ENCODE measurements around the gene DIP2C.

DIP2C gene

GRCh38 chr10:340646-341045 is 348.8 kb downstream of the DIP2C start:
- no peaks in the 10 kb centered on the region for H3K27me3 ChIP-seq (ENCODE audit: insufficient read depth, low read length, poor library complexity)
- H3K4me3 ChIP-seq (ENCODE audit: low read depth in 1 of 2, low read length in 2 of 2) = no peak overlapping the region
- no peaks in the 10 kb centered on the region for H3K9me3 ChIP-seq (ENCODE audit: insufficient read depth, low read length, severe bottlenecking)
- no peak for DNase-seq
- ATAC-seq (ENCODE audit: insufficient read depth, low read depth) = no peak
- H3K9ac ChIP-seq (ENCODE audit: low read depth, low read length) = no peak overlapping the region
- no peaks in the 10 kb centered on the region for H4K20me1 ChIP-seq (ENCODE audit: insufficient read depth, low read length)
- H3K79me2 ChIP-seq (ENCODE audit: insufficient read depth, low read length) = no peaks in the 10 kb centered on the region
- no peak overlapping the region for H2AFZ ChIP-seq (ENCODE audit: low read depth, low read length)
- no peak for TF ChIP-seq EZH2 (IDR thresholded peaks at IDR 0.05; ENCODE audit: borderline replicate concordance, low read depth, low read length, severe bottlenecking)
- no peak for TF ChIP-seq CTCF (IDR thresholded peaks at IDR 0.05; ENCODE audit: borderline replicate concordance, extremely low read depth, low read length, poor library complexity, severe bottlenecking)
- peaks cover 11% of the 10 kb centered on the region for H3K4me1 ChIP-seq (ENCODE audit: insufficient read depth, low read length)
- H3K36me3 ChIP-seq (ENCODE audit: insufficient read depth, low read length) = no peaks in the 10 kb centered on the region
- no peak overlapping the region for H3K27ac ChIP-seq (ENCODE audit: low read length)
- no peak overlapping the region for H3K4me2 ChIP-seq (ENCODE audit: insufficient read depth, low read length)

GRCh38 chr10:339038-339391 is 350.5 kb downstream of the DIP2C start:
- TF ChIP-seq EZH2 (IDR thresholded peaks at IDR 0.05; ENCODE audit: borderline replicate concordance, low read depth, low read length, severe bottlenecking) (no peak), CTCF (IDR thresholded peaks at IDR 0.05; ENCODE audit: borderline replicate concordance, extremely low read depth, low read length, poor library complexity, severe bottlenecking) (no peak)
- H3K4me1 ChIP-seq (ENCODE audit: insufficient read depth, low read length) = peaks cover 11% of the 10 kb centered on the region
- H3K27me3 ChIP-seq (ENCODE audit: insufficient read depth, low read length, poor library complexity) = no peaks in the 10 kb centered on the region
- ATAC-seq (ENCODE audit: insufficient read depth, low read depth) = no peak
- H3K36me3 ChIP-seq (ENCODE audit: insufficient read depth, low read length) = no peaks in the 10 kb centered on the region
- DNase-seq = no peak
- no peaks in the 10 kb centered on the region for H3K79me2 ChIP-seq (ENCODE audit: insufficient read depth, low read length)
- no peaks in the 10 kb centered on the region for H3K9me3 ChIP-seq (ENCODE audit: insufficient read depth, low read length, severe bottlenecking)
- H3K4me2 ChIP-seq (ENCODE audit: insufficient read depth, low read length) = no peak overlapping the region
- H4K20me1 ChIP-seq (ENCODE audit: insufficient read depth, low read length) = no peaks in the 10 kb centered on the region
- H2AFZ ChIP-seq (ENCODE audit: low read depth, low read length) = no peak overlapping the region
- H3K4me3 ChIP-seq (ENCODE audit: low read depth in 1 of 2, low read length in 2 of 2) = no peak overlapping the region
- H3K27ac ChIP-seq (ENCODE audit: low read length) = no peak overlapping the region
- no peak overlapping the region for H3K9ac ChIP-seq (ENCODE audit: low read depth, low read length)

- Histone ChIP-seq H3K4me3 (ENCODE audit: low read depth in 1 of 2, low read length in 2 of 2) (no peak overlapping the region), H3K9ac (ENCODE audit: low read depth, low read length) (no peak overlapping the region), H3K36me3 (ENCODE audit: insufficient read depth, low read length) (no peaks in the 10 kb centered on the region), H3K79me2 (ENCODE audit: insufficient read depth, low read length) (no peaks in the 10 kb centered on the region), H2AFZ (ENCODE audit: low read depth, low read length) (no peak overlapping the region), H4K20me1 (ENCODE audit: insufficient read depth, low read length) (no peaks in the 10 kb centered on the region), H3K27me3 (ENCODE audit: insufficient read depth, low read length, poor library complexity) (no peaks in the 10 kb centered on the region), H3K9me3 (ENCODE audit: insufficient read depth, low read length, severe bottlenecking) (no peaks in the 10 kb centered on the region), H3K4me2 (ENCODE audit: insufficient read depth, low read length) (no peak overlapping the region), H3K27ac (ENCODE audit: low read length) (no peak overlapping the region), H3K4me1 (ENCODE audit: insufficient read depth, low read length) (peaks cover 17% of the 10 kb centered on the region)
- TF ChIP-seq EZH2 (IDR thresholded peaks at IDR 0.05; ENCODE audit: borderline replicate concordance, low read depth, low read length, severe bottlenecking) (no peak), CTCF (IDR thresholded peaks at IDR 0.05; ENCODE audit: borderline replicate concordance, extremely low read depth, low read length, poor library complexity, severe bottlenecking) (no peak)
- ATAC-seq (ENCODE audit: insufficient read depth, low read depth) = peak; percentile 55
- DNase-seq = peak; percentile 30
These were observed 351.1 kb downstream of the DIP2C start for GRCh38 chr10:338171-339037.

Data from DND-41 (cell line).